Pons (tissue), 1 donor: ENCODE measurements around the gene DDX3X.
"Not testable (repeated sequence)": the region's sequence is repeated elsewhere in the genome, so short reads cannot be mapped to it uniquely, and the experiment has no call there.

Experiments
- DNase-seq: peaks from one replicate; pipeline ENCODE4 v3.0.0-alpha.2; 2016; ENCODE audit warnings: low spot score

The DDX3X gene

GRCh38 chrX:41329101-41329500 lies 4.9 kb upstream of the DDX3X start:
- no peak for DNase-seq

- DNase-seq, result no peak
Observed at GRCh38 chrX:41332005-41332404, 2.0 kb upstream of the DDX3X start.

- DNase-seq, result no peak
Observed at GRCh38 chrX:41332408-41333002, 1.5 kb upstream of the DDX3X start.

GRCh38 chrX:41333003-41333743 lies 789 bp upstream of the DDX3X start:
- peak; percentile 71 for DNase-seq

GRCh38 chrX:41334363-41335197 lies 618 bp downstream of the DDX3X start:
- peak; percentile 65 for DNase-seq

GRCh38 chrX:41335198-41335957 lies 1.4 kb downstream of the DDX3X start:
- DNase-seq, result no peak

- no peak for DNase-seq
Observed at GRCh38 chrX:41335958-41336331, 2.0 kb downstream of the DDX3X start.

- no peak for DNase-seq
Observed at GRCh38 chrX:41336447-41336846, 2.5 kb downstream of the DDX3X start.

GRCh38 chrX:41337140-41337539 lies 3.2 kb downstream of the DDX3X start:
- DNase-seq, result no peak

GRCh38 chrX:41338436-41338835 lies 4.5 kb downstream of the DDX3X start:
- DNase-seq, result no peak

- no peak for DNase-seq
Observed at GRCh38 chrX:41339148-41339547, 5.2 kb downstream of the DDX3X start.

- DNase-seq, result no peak
Observed at GRCh38 chrX:41344053-41344452, 10.1 kb downstream of the DDX3X start.

- no peak for DNase-seq
Observed at GRCh38 chrX:41347186-41347585, 13.2 kb downstream of the DDX3X start.

- DNase-seq, result no peak
Observed at GRCh38 chrX:41348551-41348950, 14.6 kb downstream of the DDX3X start.

GRCh38 chrX:41350150-41350975 lies 16.4 kb downstream of the DDX3X start:
- DNase-seq, result no peak

- no peak for DNase-seq
Observed at GRCh38 chrX:41350976-41351569, 17.1 kb downstream of the DDX3X start.

- no peak for DNase-seq
Observed at GRCh38 chrX:41351923-41352322, 18.0 kb downstream of the DDX3X start.

- no peak for DNase-seq
Observed at GRCh38 chrX:41352329-41352838, 18.4 kb downstream of the DDX3X start.

- DNase-seq, result no peak
Observed at GRCh38 chrX:41353985-41354384, 20.0 kb downstream of the DDX3X start.

- DNase-seq, result no peak
Observed at GRCh38 chrX:41369152-41369551, 35.2 kb downstream of the DDX3X start.

- DNase-seq, result not testable (repeated sequence)
Observed at GRCh38 chrX:41371575-41371974, 37.6 kb downstream of the DDX3X start.
